Mesendoderm (in vitro differentiated cells): ENCODE data around the gene HRG.

Experiments
- DNase-seq: peaks from one replicate; pipeline ENCODE4 v3.0.0; 2013
- H2AK5ac ChIP-seq: 2 replicates; pipeline ENCODE4 v1.6.1; 2013; ENCODE audit warnings: low read length, inconsistent platforms
- H2BK120ac ChIP-seq: 2 replicates; pipeline ENCODE4 v1.6.1; 2013; ENCODE audit warnings: low read depth, mild to moderate bottlenecking, low read length, moderate library complexity, mixed read lengths
- H2BK15ac ChIP-seq: replicated peaks from 2 replicates; pipeline ENCODE4 v1.6.1; 2013; ENCODE audit warnings: low read depth, mild to moderate bottlenecking, moderate library complexity
- H2BK5ac ChIP-seq: 2 replicates; pipeline ENCODE4 v1.6.1; 2013; ENCODE audit warnings: low read length, inconsistent platforms
- H3K18ac ChIP-seq: 2 replicates; pipeline ENCODE4 v1.6.1; 2013; ENCODE audit warnings: mild to moderate bottlenecking, low read length, mixed read lengths
- H3K23ac ChIP-seq: one replicate; pipeline ENCODE4 v1.6.1; 2013; ENCODE audit warnings: low read length
- H3K27ac ChIP-seq: 2 replicates; pipeline ENCODE4 v1.5.1; 2013; ENCODE audit warnings: low read depth, mild to moderate bottlenecking, inconsistent platforms, low read length, moderate library complexity
- H3K27me3 ChIP-seq: 2 replicates; pipeline ENCODE4 v1.6.1; 2013; ENCODE audit warnings: low read length, control low read depth, mild to moderate bottlenecking, inconsistent platforms; ENCODE audit not compliant: insufficient read depth, poor library complexity
- H3K36me3 ChIP-seq: 2 replicates; pipeline ENCODE4 v1.6.1; 2013; ENCODE audit warnings: low read length, inconsistent platforms; ENCODE audit not compliant: control insufficient read depth, insufficient read depth
- H3K4ac ChIP-seq: one replicate; pipeline ENCODE4 v1.6.1; 2013; ENCODE audit warnings: low read depth, mild to moderate bottlenecking, low read length, moderate library complexity
- H3K4me1 ChIP-seq: 2 replicates; pipeline ENCODE4 v1.6.1; 2013; ENCODE audit warnings: low read depth, low read length, inconsistent platforms; ENCODE audit not compliant: control insufficient read depth
- H3K4me2 ChIP-seq: 2 replicates; pipeline ENCODE4 v1.6.1; 2013; ENCODE audit warnings: low read length
- H3K4me3 ChIP-seq: 2 replicates; pipeline ENCODE4 v1.5.1; 2013; ENCODE audit warnings: mild to moderate bottlenecking, low read length
- H3K56ac ChIP-seq: one replicate; pipeline ENCODE4 v1.6.1; 2013; ENCODE audit warnings: low read length
- H3K79me1 ChIP-seq: 2 replicates; pipeline ENCODE4 v1.6.1; 2013; ENCODE audit warnings: low read length, inconsistent platforms
- H3K79me2 ChIP-seq: 2 replicates; pipeline ENCODE4 v1.6.1; 2013; ENCODE audit warnings: mild to moderate bottlenecking, low read length; ENCODE audit not compliant: control insufficient read depth, insufficient read depth
- H3K9ac ChIP-seq: 2 replicates; pipeline ENCODE4 v1.6.1; 2013; ENCODE audit warnings: low read length, inconsistent platforms
- H4K5ac ChIP-seq: one replicate; pipeline ENCODE4 v1.6.1; 2013; ENCODE audit warnings: low read length
- H4K8ac ChIP-seq: one replicate; pipeline ENCODE4 v1.6.1; 2013; ENCODE audit warnings: low read depth, mild to moderate bottlenecking, control low read depth, low read length, moderate library complexity
- WGBS: extraction: QIAGEN DNeasy Blood & Tissue Kit; methylation state at CpG from one replicate; pipeline ENCODE4 v1.1.7; 2013; ENCODE audit warnings: low lambda C conversion rate, missing lambda C conversion rate; ENCODE audit not compliant: insufficient coverage; ENCODE audit errors: extremely low coverage; 5-methylcytosine and 5-hydroxymethylcytosine counted together

The HRG gene

GRCh38 chr3:186640473-186640818, 25.4 kb upstream of the HRG start:
- H3K27ac ChIP-seq, result no peak overlapping the region
- no peak overlapping the region for H2BK5ac ChIP-seq
- no peak overlapping the region for H2AK5ac ChIP-seq
- no peak for DNase-seq
- no peaks in the 10 kb centered on the region for H3K79me2 ChIP-seq
- no peak overlapping the region for H3K4ac ChIP-seq
- no peak overlapping the region for H4K8ac ChIP-seq
- no peak overlapping the region for H3K4me3 ChIP-seq
- H3K23ac ChIP-seq, result no peak overlapping the region
- H3K4me1 ChIP-seq, result peaks cover 2% of the 10 kb centered on the region
- H3K36me3 ChIP-seq, result no peaks in the 10 kb centered on the region
- no peaks in the 10 kb centered on the region for H3K79me1 ChIP-seq
- H3K27me3 ChIP-seq, result no peaks in the 10 kb centered on the region
- H3K56ac ChIP-seq, result no peak overlapping the region
- no peak overlapping the region for H2BK15ac ChIP-seq
- no peak overlapping the region for H2BK120ac ChIP-seq
- H4K5ac ChIP-seq, result no peak overlapping the region
- H3K18ac ChIP-seq, result no peak overlapping the region
- H3K9ac ChIP-seq, result no peak overlapping the region
- WGBS, result no CpG with 5 or more reads among the region's 9 CpGs
- no peak overlapping the region for H3K4me2 ChIP-seq

- no peak overlapping the region for H3K27ac ChIP-seq
- DNase-seq, result no peak
- no peaks in the 10 kb centered on the region for H3K27me3 ChIP-seq
Observed at GRCh38 chr3:186640929-186641328, 24.9 kb upstream of the HRG start.

GRCh38 chr3:186642014-186642413, 23.8 kb upstream of the HRG start:
- no peak overlapping the region for H3K23ac ChIP-seq
- H3K4me1 ChIP-seq, result peaks cover 2% of the 10 kb centered on the region
- no peak overlapping the region for H2AK5ac ChIP-seq
- DNase-seq, result no peak
- H3K56ac ChIP-seq, result no peak overlapping the region
- no peak overlapping the region for H2BK15ac ChIP-seq
- no peaks in the 10 kb centered on the region for H3K36me3 ChIP-seq
- no peak overlapping the region for H2BK120ac ChIP-seq
- H3K9ac ChIP-seq, result no peak overlapping the region
- no peak overlapping the region for H3K4me2 ChIP-seq
- H3K27ac ChIP-seq, result no peak overlapping the region
- no peak overlapping the region for H3K18ac ChIP-seq
- no peak overlapping the region for H3K4ac ChIP-seq
- H3K79me1 ChIP-seq, result no peaks in the 10 kb centered on the region
- no peaks in the 10 kb centered on the region for H3K27me3 ChIP-seq
- H4K5ac ChIP-seq, result no peak overlapping the region
- no CpG with 5 or more reads among the region's 3 CpGs for WGBS
- H2BK5ac ChIP-seq, result no peak overlapping the region
- H4K8ac ChIP-seq, result no peak overlapping the region
- no peaks in the 10 kb centered on the region for H3K79me2 ChIP-seq
- no peak overlapping the region for H3K4me3 ChIP-seq

More at GRCh38 chr3:186640929-186641328, 24.9 kb upstream of the HRG start:
- no peaks in the 10 kb centered on the region for H3K79me1 ChIP-seq
- no peak overlapping the region for H3K9ac ChIP-seq
- no peak overlapping the region for H3K18ac ChIP-seq
- no peak overlapping the region for H3K23ac ChIP-seq
- no peak overlapping the region for H2BK120ac ChIP-seq
- peaks cover 2% of the 10 kb centered on the region for H3K4me1 ChIP-seq
- H3K56ac ChIP-seq, result no peak overlapping the region
- no peak overlapping the region for H2BK15ac ChIP-seq
- H3K4ac ChIP-seq, result no peak overlapping the region
- H4K5ac ChIP-seq, result no peak overlapping the region
- H3K4me3 ChIP-seq, result no peak overlapping the region
- H2AK5ac ChIP-seq, result no peak overlapping the region
- H2BK5ac ChIP-seq, result no peak overlapping the region
- H4K8ac ChIP-seq, result no peak overlapping the region
- H3K4me2 ChIP-seq, result no peak overlapping the region
- H3K36me3 ChIP-seq, result no peaks in the 10 kb centered on the region
- no peaks in the 10 kb centered on the region for H3K79me2 ChIP-seq

- Histone ChIP-seq H3K27ac (no peak overlapping the region), H4K5ac (no peak overlapping the region), H3K56ac (no peak overlapping the region), H3K23ac (no peak overlapping the region), H2AK5ac (no peak overlapping the region), H3K9ac (no peak overlapping the region), H2BK15ac (no peak overlapping the region), H3K27me3 (no peaks in the 10 kb centered on the region), H2BK5ac (no peak overlapping the region), H3K79me2 (no peaks in the 10 kb centered on the region), H3K4me3 (no peak overlapping the region), H3K4me2 (no peak overlapping the region), H3K4me1 (peaks cover 2% of the 10 kb centered on the region), H4K8ac (no peak overlapping the region), H3K36me3 (no peaks in the 10 kb centered on the region), H3K18ac (no peak overlapping the region), H3K79me1 (no peaks in the 10 kb centered on the region), H3K4ac (no peak overlapping the region), H2BK120ac (no peak overlapping the region)
- no peak for DNase-seq
- no CpG with 5 or more reads among the region's 1 CpG for WGBS
Observed at GRCh38 chr3:186643493-186643892, 22.3 kb upstream of the HRG start.

GRCh38 chr3:186644683-186645082, 21.1 kb upstream of the HRG start:
- H3K79me2 ChIP-seq, result no peaks in the 10 kb centered on the region
- no peak overlapping the region for H2BK120ac ChIP-seq
- H3K4me2 ChIP-seq, result no peak overlapping the region
- H3K36me3 ChIP-seq, result no peaks in the 10 kb centered on the region
- no peaks in the 10 kb centered on the region for H3K27me3 ChIP-seq
- H3K23ac ChIP-seq, result no peak overlapping the region
- H3K27ac ChIP-seq, result no peak overlapping the region
- DNase-seq, result no peak
- H2BK15ac ChIP-seq, result no peak overlapping the region
- H4K5ac ChIP-seq, result no peak overlapping the region
- H2AK5ac ChIP-seq, result no peak overlapping the region
- H3K4ac ChIP-seq, result no peak overlapping the region
- no peaks in the 10 kb centered on the region for H3K79me1 ChIP-seq
- H3K9ac ChIP-seq, result no peak overlapping the region
- no peak overlapping the region for H2BK5ac ChIP-seq
- H4K8ac ChIP-seq, result no peak overlapping the region
- WGBS, result no CpG with 5 or more reads among the region's 3 CpGs
- H3K18ac ChIP-seq, result no peak overlapping the region
- H3K4me3 ChIP-seq, result no peak overlapping the region
- H3K56ac ChIP-seq, result no peak overlapping the region
- peaks cover 2% of the 10 kb centered on the region for H3K4me1 ChIP-seq

- peaks cover 2% of the 10 kb centered on the region for H3K4me1 ChIP-seq
- H3K4me2 ChIP-seq, result no peak overlapping the region
- DNase-seq, result no peak
- no peaks in the 10 kb centered on the region for H3K27me3 ChIP-seq
- no peaks in the 10 kb centered on the region for H3K79me1 ChIP-seq
- no peak overlapping the region for H2BK5ac ChIP-seq
- no peak overlapping the region for H4K5ac ChIP-seq
- no peak overlapping the region for H3K27ac ChIP-seq
- H2BK120ac ChIP-seq, result no peak overlapping the region
- no peaks in the 10 kb centered on the region for H3K79me2 ChIP-seq
- no peak overlapping the region for H3K23ac ChIP-seq
- no peak overlapping the region for H3K56ac ChIP-seq
- WGBS, result no CpG with 5 or more reads among the region's 4 CpGs
- H3K4me3 ChIP-seq, result no peak overlapping the region
- no peak overlapping the region for H2AK5ac ChIP-seq
- no peak overlapping the region for H2BK15ac ChIP-seq
- no peaks in the 10 kb centered on the region for H3K36me3 ChIP-seq
- peak overlapping the region; percentile 39 for H3K18ac ChIP-seq
- H4K8ac ChIP-seq, result no peak overlapping the region
- H3K9ac ChIP-seq, result no peak overlapping the region
- H3K4ac ChIP-seq, result no peak overlapping the region
Observed at GRCh38 chr3:186646106-186646505, 19.7 kb upstream of the HRG start.
